ENCODE measurements around the gene TTBK1. TPM values are rescaled to one million over a fixed set of nuclear protein-coding genes. Genes with fewer than 3 reads are reported as not detected.

TTBK1 gene
- total RNA-seq (2014; rRNA removed; shearing (Covaris generic)) = not detected in 2 replicates

DNA sequence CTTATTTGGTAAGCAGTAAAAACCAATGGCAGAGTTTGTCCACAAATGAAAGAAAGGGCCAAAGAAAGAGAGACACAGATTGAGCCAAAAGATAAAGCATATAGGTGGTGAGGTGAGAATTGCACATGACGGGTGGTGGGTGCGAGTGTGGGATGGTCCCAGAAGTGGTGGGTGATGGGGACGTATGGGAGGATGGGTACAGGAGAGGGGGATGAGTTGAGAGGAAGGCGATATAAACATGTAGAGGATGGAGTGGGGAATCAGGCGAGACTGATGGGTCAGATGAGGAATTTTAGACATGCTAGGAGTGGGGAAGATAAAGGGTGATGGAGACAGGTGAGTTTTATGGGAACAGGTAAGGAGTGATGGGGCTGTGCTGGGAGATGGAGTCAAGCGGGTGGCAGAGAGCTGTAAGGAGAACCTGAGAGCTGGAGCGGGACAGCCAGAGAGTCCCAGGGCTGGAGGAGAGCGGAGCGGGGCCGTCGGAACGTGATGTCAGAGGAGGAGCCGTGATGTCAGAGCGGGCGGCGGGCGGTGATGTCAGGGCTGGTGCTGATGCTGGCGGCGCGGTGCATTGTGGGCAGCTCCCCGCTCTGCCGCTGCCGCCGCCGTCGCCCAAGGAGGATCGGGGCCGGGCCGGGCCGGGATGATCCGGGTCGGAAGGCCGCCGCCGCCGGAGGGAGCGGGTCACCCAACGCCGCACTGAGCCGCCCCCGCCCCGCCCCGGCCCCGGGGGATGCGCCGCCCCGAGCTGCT is at the start of gene TTBK1:
TSS of gene TTBK1 (plus strand) at position 574 of the 756 bp plus-strand sequence. CDS start 3,180 bp downstream, outside the sequence.
- DNase-seq (ENCODE audit: low spot score) = peak; percentile 77
- in situ Hi-C loops (cut with HindIII; ENCODE audit: low sequenced_read_pairs) = no loop called here

DNA sequence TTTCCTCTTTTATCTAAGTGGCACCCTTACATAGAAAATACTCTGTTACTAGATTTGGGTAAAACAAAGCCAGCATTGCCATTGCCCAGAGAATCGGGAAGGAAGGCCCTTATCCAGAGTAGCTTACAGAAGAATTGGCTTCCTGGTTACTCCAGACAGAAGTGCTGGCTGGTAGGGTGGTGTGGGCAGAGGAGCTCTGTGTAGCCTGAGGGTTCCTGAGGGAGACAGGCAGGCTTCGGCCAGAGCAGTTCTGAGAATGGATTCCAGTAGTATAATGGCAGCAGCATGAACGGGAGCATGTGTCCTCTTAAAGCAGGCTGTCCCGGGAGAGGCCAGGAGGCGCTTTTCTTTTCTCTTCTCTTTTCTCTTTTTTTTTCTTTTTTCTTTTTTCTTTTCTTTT is 49.4 kb upstream of the TTBK1 start:
- in situ Hi-C loops (cut with HindIII; ENCODE audit: low sequenced_read_pairs) = no loop called here
- no peak for DNase-seq (ENCODE audit: low spot score)

DNA sequence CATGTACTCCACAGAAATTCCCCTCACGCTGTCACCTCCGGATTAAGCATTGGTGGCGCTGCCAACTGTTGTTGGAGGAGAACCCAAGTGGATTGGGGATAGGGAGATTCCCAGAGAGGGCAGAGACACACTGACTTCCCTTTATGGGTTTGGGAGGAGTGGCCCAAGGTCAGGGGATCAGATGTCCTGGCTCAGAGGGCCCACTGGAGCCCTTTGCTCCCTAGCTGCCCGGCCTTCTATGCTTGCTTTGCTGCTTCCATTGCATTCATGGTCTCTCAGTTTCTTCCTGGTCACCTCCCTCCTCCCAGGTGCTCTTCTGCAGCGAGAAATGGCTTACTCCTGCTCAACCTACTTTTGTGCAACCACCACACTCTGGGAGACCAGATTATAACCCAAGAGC is 46.9 kb upstream of the TTBK1 start:
- DNase-seq (ENCODE audit: low spot score) = no peak
- in situ Hi-C loops (cut with HindIII; ENCODE audit: low sequenced_read_pairs) = no loop called here

- in situ Hi-C loops (cut with HindIII; ENCODE audit: low sequenced_read_pairs) = no loop called here
- no peak for DNase-seq (ENCODE audit: low spot score)
These were observed 43.4 kb upstream of the TTBK1 start for GRCh38 chr6:43199912-43200311.

DNA sequence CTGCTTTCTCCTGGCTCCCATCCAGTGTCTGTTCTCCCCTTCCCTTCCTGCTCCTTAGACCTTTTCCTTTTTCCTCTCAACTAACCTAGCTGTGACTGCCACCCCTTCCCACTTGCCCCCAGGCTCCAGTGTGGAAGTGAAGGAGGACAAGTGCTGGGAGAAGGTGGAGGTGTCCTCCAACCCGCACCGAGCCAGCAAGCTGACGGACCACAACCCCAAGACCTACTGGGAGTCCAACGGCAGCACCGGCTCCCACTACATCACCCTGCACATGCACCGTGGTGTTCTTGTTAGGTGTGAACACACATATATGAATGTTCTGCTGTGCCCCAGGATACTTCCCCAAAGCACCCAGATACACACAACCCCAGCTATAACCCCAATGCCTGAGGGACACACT is 42.7 kb upstream of the TTBK1 start:
- in situ Hi-C loops (cut with HindIII; ENCODE audit: low sequenced_read_pairs) = no loop called here
- no peak for DNase-seq (ENCODE audit: low spot score)

DNA sequence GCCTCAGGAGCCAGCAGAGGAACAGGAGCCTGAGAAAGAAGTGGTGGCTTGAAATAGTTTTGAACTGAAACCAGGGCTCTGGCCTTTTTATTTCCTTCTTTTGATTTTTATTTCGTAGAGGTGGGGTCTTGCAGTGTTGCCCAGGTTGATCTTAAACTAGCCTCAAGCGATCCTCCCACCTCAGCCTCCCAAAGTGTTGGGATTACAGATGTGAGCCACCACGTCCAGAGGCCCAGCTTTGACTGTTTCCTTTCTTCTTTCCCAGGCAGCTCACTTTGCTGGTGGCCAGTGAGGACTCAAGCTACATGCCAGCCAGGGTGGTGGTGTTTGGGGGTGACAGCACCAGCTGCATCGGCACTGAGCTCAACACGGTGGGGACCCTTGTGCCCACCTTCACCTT is 40.8 kb upstream of the TTBK1 start:
- in situ Hi-C loops (cut with HindIII; ENCODE audit: low sequenced_read_pairs) = no loop called here
- no peak for DNase-seq (ENCODE audit: low spot score)

DNA sequence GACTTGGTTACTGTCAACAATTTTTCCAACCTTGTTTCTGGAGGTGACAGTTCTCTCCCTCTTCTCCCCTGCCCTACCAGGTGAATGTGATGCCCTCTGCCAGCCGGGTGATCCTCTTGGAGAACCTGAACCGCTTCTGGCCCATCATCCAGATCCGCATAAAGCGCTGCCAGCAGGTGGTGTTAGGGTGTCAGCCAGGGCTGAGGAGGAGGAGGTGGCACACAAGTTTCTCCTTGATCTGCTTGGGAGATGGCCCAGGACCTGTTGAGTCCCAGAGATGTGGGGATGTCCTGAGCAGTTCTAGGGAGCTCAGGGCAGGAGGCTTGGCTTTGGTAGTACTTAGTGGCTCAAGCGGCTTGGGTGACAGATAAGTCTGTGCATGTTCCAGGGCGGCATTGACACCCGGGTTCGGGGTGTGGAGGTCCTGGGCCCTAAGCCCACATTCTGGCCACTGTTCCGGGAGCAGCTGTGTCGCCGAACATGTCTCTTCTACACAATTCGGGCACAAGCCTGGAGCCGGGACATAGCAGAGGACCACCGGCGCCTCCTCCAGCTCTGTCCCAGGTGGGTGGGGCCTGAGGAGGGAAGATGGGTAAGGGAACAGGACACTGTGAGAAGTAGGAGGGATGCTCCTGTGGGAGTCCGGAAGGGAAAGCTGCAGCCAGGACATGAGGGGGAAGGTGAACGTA is 40.1 kb upstream of the TTBK1 start:
- DNase-seq (ENCODE audit: low spot score) = no peak
- in situ Hi-C loops (cut with HindIII; ENCODE audit: low sequenced_read_pairs) = no loop called here

DNA sequence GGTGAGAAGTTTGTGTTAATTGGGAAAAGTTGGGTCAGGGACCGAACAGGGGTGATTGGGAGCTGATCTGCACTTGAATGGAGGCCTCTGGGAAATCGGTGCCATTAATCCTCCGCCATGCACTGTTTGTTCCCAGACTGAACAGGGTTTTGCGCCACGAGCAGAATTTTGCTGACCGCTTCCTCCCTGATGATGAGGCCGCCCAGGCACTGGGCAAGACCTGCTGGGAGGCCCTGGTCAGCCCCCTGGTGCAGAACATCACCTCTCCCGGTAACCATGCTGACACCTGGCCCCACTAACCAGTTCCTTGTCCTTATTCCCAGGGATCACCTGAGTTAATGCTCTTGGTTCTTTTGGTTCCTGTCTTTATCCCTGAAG is 39.6 kb upstream of the TTBK1 start:
- DNase-seq (ENCODE audit: low spot score) = no peak
- in situ Hi-C loops (cut with HindIII; ENCODE audit: low sequenced_read_pairs) = no loop called here

DNA sequence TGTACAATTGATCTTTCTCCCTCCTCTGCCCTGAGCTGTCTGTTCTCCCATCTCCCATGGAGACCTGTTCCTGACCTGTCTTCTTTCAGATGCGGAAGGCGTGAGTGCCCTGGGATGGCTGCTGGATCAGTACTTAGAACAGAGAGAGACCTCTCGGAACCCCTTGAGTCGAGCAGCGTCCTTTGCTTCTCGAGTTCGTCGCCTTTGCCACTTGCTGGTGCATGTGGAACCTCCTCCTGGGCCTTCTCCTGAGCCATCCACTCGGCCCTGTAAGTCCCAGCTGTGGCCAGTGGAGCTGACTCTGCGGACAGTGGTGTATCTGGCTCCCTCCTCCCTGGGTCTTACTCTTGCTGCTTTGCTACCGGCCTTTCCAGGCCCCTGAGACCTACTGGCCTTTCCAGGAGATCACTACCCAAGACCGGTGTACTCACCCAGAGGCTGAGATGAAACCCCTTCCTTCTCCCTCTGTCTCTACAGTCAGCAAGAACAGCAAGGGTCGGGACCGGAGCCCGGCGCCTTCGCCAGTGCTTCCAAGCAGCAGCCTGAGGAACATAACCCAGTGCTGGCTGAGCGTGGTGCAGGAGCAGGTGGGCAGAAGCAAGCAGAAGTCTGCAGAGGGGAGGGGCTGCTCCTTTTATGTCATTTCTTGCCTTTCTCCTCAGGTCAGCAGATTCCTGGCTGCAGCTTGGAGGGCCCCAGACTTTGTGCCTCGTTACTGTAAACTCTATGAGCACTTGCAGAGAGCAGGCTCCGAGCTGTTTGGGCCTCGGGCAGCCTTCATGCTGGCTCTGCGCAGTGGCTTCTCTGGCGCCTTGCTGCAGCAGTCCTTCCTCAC is 38.8 kb upstream of the TTBK1 start:
- in situ Hi-C loops (cut with HindIII; ENCODE audit: low sequenced_read_pairs) = no loop called here
- DNase-seq (ENCODE audit: low spot score) = no peak

DNA sequence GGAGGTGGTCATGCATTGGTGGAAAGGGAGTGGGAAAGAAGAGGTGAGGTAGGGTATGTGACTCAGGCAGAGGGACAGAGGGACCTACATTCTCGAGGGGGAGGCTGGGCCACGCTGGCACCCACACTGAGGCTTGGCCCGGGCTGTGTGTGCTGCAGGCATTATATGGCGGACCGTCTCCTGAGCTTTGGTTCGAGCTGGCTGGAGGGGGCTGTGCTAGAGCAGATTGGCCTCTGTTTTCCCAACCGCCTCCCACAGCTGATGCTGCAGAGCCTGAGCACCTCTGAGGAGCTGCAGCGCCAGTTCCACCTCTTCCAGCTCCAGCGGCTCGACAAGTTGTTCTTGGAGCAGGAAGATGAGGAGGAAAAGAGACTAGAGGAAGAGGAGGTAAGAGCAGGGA is 37.4 kb upstream of the TTBK1 start:
- no peak for DNase-seq (ENCODE audit: low spot score)
- in situ Hi-C loops (cut with HindIII; ENCODE audit: low sequenced_read_pairs) = no loop called here

DNA sequence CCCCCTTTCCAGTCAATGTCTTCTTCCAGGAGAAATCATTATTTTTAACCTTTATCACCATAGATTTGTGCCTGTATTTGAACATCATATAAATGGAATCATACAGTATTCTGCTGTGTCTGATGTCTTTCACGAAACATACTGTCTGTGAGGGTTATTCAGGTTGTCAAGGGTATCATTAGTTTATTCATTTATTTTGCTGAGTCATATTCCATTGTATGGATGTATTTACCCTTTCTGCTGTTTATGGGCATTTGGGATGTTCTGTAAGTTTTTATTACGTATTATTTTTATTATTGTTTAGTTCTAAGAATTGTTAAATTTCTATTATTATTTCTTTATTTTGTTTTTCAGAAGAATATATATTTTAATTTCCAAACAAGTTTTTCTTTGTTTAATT is 36.0 kb upstream of the TTBK1 start:
- in situ Hi-C loops (cut with HindIII; ENCODE audit: low sequenced_read_pairs) = no loop called here
- no peak for DNase-seq (ENCODE audit: low spot score)

GRCh38 chr6:43211955-43212354 is 31.3 kb upstream of the TTBK1 start:
- in situ Hi-C loops (cut with HindIII; ENCODE audit: low sequenced_read_pairs) = no loop called here
- no peak for DNase-seq (ENCODE audit: low spot score)

DNA sequence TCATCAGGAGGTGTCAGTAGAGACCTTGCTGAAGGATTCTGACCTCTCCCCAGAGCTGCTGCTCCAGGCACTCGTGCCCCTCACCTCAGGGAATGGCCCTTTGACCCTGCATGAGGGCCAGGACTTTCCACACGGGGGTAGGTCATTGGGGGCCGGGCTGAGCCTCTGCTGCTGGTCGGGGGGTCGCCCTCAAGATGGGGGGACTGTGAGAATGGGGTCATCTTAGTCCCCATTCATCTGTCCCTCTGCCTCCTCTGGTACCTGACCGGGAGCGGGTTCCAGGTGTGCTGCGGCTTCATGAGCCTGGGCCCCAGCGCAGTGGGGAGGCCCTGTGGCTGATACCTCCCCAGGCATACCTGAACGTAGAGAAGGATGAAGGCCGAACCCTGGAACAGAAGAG is 29.9 kb upstream of the TTBK1 start:
- in situ Hi-C loops (cut with HindIII; ENCODE audit: low sequenced_read_pairs) = no loop called here
- no peak for DNase-seq (ENCODE audit: low spot score)

GRCh38 chr6:43215066-43215465 is 28.2 kb upstream of the TTBK1 start:
- in situ Hi-C loops (cut with HindIII; ENCODE audit: low sequenced_read_pairs) = no loop called here
- no peak for DNase-seq (ENCODE audit: low spot score)

- DNase-seq (ENCODE audit: low spot score) = no peak
- in situ Hi-C loops (cut with HindIII; ENCODE audit: low sequenced_read_pairs) = no loop called here
These were observed 27.1 kb upstream of the TTBK1 start for GRCh38 chr6:43216200-43216599.

GRCh38 chr6:43217351-43217750 is 25.9 kb upstream of the TTBK1 start:
- no peak for DNase-seq (ENCODE audit: low spot score)
- in situ Hi-C loops (cut with HindIII; ENCODE audit: low sequenced_read_pairs) = no loop called here

GRCh38 chr6:43219119-43219518 is 24.2 kb upstream of the TTBK1 start:
- in situ Hi-C loops (cut with HindIII; ENCODE audit: low sequenced_read_pairs) = no loop called here
- DNase-seq (ENCODE audit: low spot score) = no peak

GRCh38 chr6:43219814-43220213 is 23.5 kb upstream of the TTBK1 start:
- DNase-seq (ENCODE audit: low spot score) = no peak
- in situ Hi-C loops (cut with HindIII; ENCODE audit: low sequenced_read_pairs) = no loop called here

- in situ Hi-C loops (cut with HindIII; ENCODE audit: low sequenced_read_pairs) = no loop called here
- no peak for DNase-seq (ENCODE audit: low spot score)
These were observed 22.8 kb upstream of the TTBK1 start for GRCh38 chr6:43220439-43220951.
